Mucosa of gallbladder (tissue), 1 donor: ENCODE data around the gene OR51I1. TPM values are rescaled to one million over a fixed set of nuclear protein-coding genes. Genes with fewer than 3 reads are reported as not detected.

Experiments
- total RNA-seq: library from RNA; stranded (reverse); gene quantifications from one replicate; pipeline ENCODE4 v1.2.1, GENCODE V29; 2021
- donor health status: DM: no; HTN: no; CAD: no.

Gene OR51I1
- total RNA-seq, 1 donor from 2014 or later: 0.23 TPM

Other genes starting within 250 kb of the OR51I1 start
- gene OR51V1, start 240.8 kb downstream of the OR51I1 start, total RNA-seq: not detected
- 65.9 TPM for gene HBB, start 214.4 kb downstream of the OR51I1 start, total RNA-seq
- 0.72 TPM for gene HBD, start 207.0 kb downstream of the OR51I1 start, total RNA-seq
- gene HBG1, start 191.7 kb downstream of the OR51I1 start, total RNA-seq: 3.3 TPM
- 13.2 TPM for gene HBG2, start 186.7 kb downstream of the OR51I1 start, total RNA-seq
- gene HBE1, start 171.6 kb downstream of the OR51I1 start, total RNA-seq: 4.0 TPM
- gene OR51B4, start 139.6 kb downstream of the OR51I1 start, total RNA-seq: 0.23 TPM
- not detected for gene OR51B2, start 117.2 kb downstream of the OR51I1 start, total RNA-seq
- 0.37 TPM for gene OR51B5, start 98.0 kb downstream of the OR51I1 start, total RNA-seq
- not detected for gene OR51B6, start 90.0 kb downstream of the OR51I1 start, total RNA-seq
- not detected for gene OR51M1, start 57.7 kb downstream of the OR51I1 start, total RNA-seq
- gene OR51Q1, start 19.4 kb downstream of the OR51I1 start, total RNA-seq: not detected
- not detected for gene OR51I2, start 7.8 kb upstream of the OR51I1 start, total RNA-seq
- not detected for gene OR52D1, start 47.2 kb upstream of the OR51I1 start, total RNA-seq
- 0.26 TPM for gene UBQLN3, start 68.4 kb upstream of the OR51I1 start, total RNA-seq
- gene UBQLNL, start 75.2 kb upstream of the OR51I1 start, total RNA-seq: 0.69 TPM
- not detected for gene OR52H1, start 107.0 kb upstream of the OR51I1 start, total RNA-seq
- gene OR52B6, start 139.4 kb upstream of the OR51I1 start, total RNA-seq: not detected
- gene TRIM6, start 155.1 kb upstream of the OR51I1 start, total RNA-seq: 2.1 TPM
- 8.6 TPM for gene TRIM34, start 183.5 kb upstream of the OR51I1 start, total RNA-seq
- gene TRIM5, start 243.6 kb upstream of the OR51I1 start, total RNA-seq: 39.8 TPM
- gene TRIM22, start 248.3 kb upstream of the OR51I1 start, total RNA-seq: 43.9 TPM